SK-N-SH (cell line): ENCODE results near the gene PDCD2. TPM values are rescaled to one million over a fixed set of nuclear protein-coding genes. Genes with fewer than 3 reads are reported as not detected.

Experiments
- CTCF ChIA-PET: fragments of 300-600, 350-600 bp; formaldehyde crosslinking; extraction: SDS; loops from one replicate; lab custom pipeline; 2021; lab: Yijun Ruan, JAX
- POLR2A ChIA-PET: fragments of 350-600 bp; sonication (Branson Sonifier 250); formaldehyde crosslinking; extraction: SDS; loops from one replicate; lab custom pipeline; 2020; ENCODE audit warnings: antibody characterized with exemption, inconsistent platforms; lab: Yijun Ruan, JAX
- DNase-seq: peaks from one replicate; pipeline ENCODE4 v3.0.0; 2012
- H2AFZ ChIP-seq: fragments of 200-600 bp; sonication (generic); 2 replicates; pipeline ENCODE4 v1.8.1; 2016; ENCODE audit warnings: antibody characterized with exemption, mild to moderate bottlenecking, low read depth
- H3F3A ChIP-seq: fragments of 200-600 bp; sonication (generic); replicated peaks from 2 replicates; pipeline ENCODE3; 2016; ENCODE audit warnings: antibody characterized with exemption, mild to moderate bottlenecking; ENCODE audit not compliant: insufficient read depth
- H3K27ac ChIP-seq, 2 experiments: fragments of 200-500 bp in 1 of 2; fragments of 200-600 bp in 1 of 2; sonication (Bioruptor generic) in 1 of 2; sonication (generic), shearing (Covaris generic) in 1 of 2; 2 replicates each; pipeline versions ENCODE4 v1.5.1 to v1.6.1; 2014 to 2016; ENCODE audit warnings: low read depth in 2 of 2, inconsistent platforms in 1 of 2, low read length in 1 of 2, mild to moderate bottlenecking in 1 of 2, mixed read lengths in 1 of 2
- H3K27me3 ChIP-seq: fragments of 200-600 bp; sonication (generic), shearing (Covaris generic); 2 replicates; pipeline ENCODE4 v1.6.1; 2016; ENCODE audit warnings: mixed run types; ENCODE audit not compliant: insufficient read depth
- H3K36me3 ChIP-seq, 2 experiments: fragments of 200-500 bp in 1 of 2; fragments of 200-600 bp in 1 of 2; sonication (Bioruptor generic) in 1 of 2; sonication (generic) in 1 of 2; replicated peaks in 1 of 2; 2 replicates each; pipeline versions ENCODE3 to v1.5.1; 2014 to 2016; ENCODE audit warnings: low read length in 1 of 2, mild to moderate bottlenecking in 1 of 2; ENCODE audit not compliant: insufficient read depth in 2 of 2, control insufficient read depth in 1 of 2
- H3K4me1 ChIP-seq, 2 experiments: fragments of 200-500 bp in 1 of 2; fragments of 200-600 bp in 1 of 2; sonication (Bioruptor generic) in 1 of 2; sonication (generic), shearing (Covaris generic) in 1 of 2; 2 replicates each; pipeline versions ENCODE4 v1.5.1 to v1.6.1; 2014 to 2016; ENCODE audit warnings: low read depth in 1 of 2, low read length in 1 of 2, mixed run types in 1 of 2; ENCODE audit not compliant: insufficient read depth in 2 of 2, control insufficient read depth in 1 of 2
- H3K4me2 ChIP-seq: fragments of 200-600 bp; sonication (generic), shearing (Covaris generic); 2 replicates; pipeline ENCODE4 v1.6.1; 2017; ENCODE audit warnings: mixed run types
- H3K4me3 ChIP-seq, 2 experiments: fragments of 200-500 bp in 1 of 2; fragments of 200-600 bp in 1 of 2; sonication (Bioruptor generic) in 1 of 2; sonication (generic), shearing (Covaris generic) in 1 of 2; 2 replicates each; pipeline versions ENCODE4 v1.5.1 to v1.8.1; 2014 to 2016; ENCODE audit warnings: low read depth in 2 of 2, inconsistent platforms in 1 of 2, low read length in 1 of 2, mild to moderate bottlenecking in 1 of 2, mixed read lengths in 1 of 2, moderate library complexity in 1 of 2
- H3K79me2 ChIP-seq: fragments of 200-600 bp; sonication (generic); 2 replicates; pipeline ENCODE4 v1.8.1; 2017; ENCODE audit warnings: mild to moderate bottlenecking; ENCODE audit not compliant: insufficient read depth
- H3K9ac ChIP-seq: fragments of 200-600 bp; sonication (generic); 2 replicates; pipeline ENCODE4 v1.6.1; 2017; ENCODE audit warnings: mixed run types
- H3K9me2 ChIP-seq: fragments of 200-600 bp; sonication (generic); 2 replicates; pipeline ENCODE4 v1.6.1; 2017; ENCODE audit warnings: mixed run types
- H3K9me3 ChIP-seq: fragments of 200-600 bp; sonication (generic); 2 replicates; pipeline ENCODE4 v1.6.1; 2017; ENCODE audit warnings: mixed run types, mild to moderate bottlenecking, moderate library complexity
- H4K20me1 ChIP-seq: fragments of 200-600 bp; sonication (generic); 2 replicates; pipeline ENCODE4 v1.6.1; 2017; ENCODE audit warnings: mild to moderate bottlenecking, mixed run types; ENCODE audit not compliant: insufficient read depth
- CHD2 ChIP-seq: fragments of 150-350 bp; IDR thresholded peaks from 2 replicates; pipeline ENCODE4 v1.6.1; 2018; ENCODE audit warnings: low read length; ENCODE audit not compliant: partially characterized antibody
- ELF1 ChIP-seq: IDR thresholded peaks from 2 replicates; pipeline ENCODE4 v1.4.0; 2012
- EP300 ChIP-seq, 2 experiments: IDR thresholded peaks; 2 replicates each; pipeline versions ENCODE4 v1.4.0 to v1.6.1; 2012; ENCODE audit warnings: borderline replicate concordance in 1 of 2, low read depth in 1 of 2, low read length in 1 of 2
- EZH2phosphoT487 ChIP-seq: fragments of 200-600 bp; sonication (generic); IDR thresholded peaks from 2 replicates; pipeline ENCODE4 v1.6.1; 2017; ENCODE audit warnings: low read depth, mixed run types, mild to moderate bottlenecking, antibody characterized with exemption, moderate library complexity, borderline replicate concordance
- FOSL2 ChIP-seq: IDR thresholded peaks from 2 replicates; pipeline ENCODE4 v1.4.0; 2012; ENCODE audit warnings: low read depth, mild to moderate bottlenecking, moderate library complexity, borderline replicate concordance
- FOXJ3 ChIP-seq: sonication (generic); formaldehyde crosslinking; IDR thresholded peaks from 2 replicates; pipeline ENCODE4 v1.5.1; 2020; ENCODE audit warnings: mild to moderate bottlenecking, missing genetic modification reagents
- FOXM1 ChIP-seq: IDR thresholded peaks from 2 replicates; pipeline ENCODE4 v1.4.0; 2012; ENCODE audit warnings: low read depth, mild to moderate bottlenecking
- GATA2 ChIP-seq: sonication (generic); formaldehyde crosslinking; IDR thresholded peaks from 2 replicates; pipeline ENCODE4 v1.5.0; 2020; ENCODE audit warnings: mild to moderate bottlenecking, missing genetic modification reagents
- JUND ChIP-seq: IDR thresholded peaks from 2 replicates; pipeline ENCODE4 v1.4.0; 2012
- MEF2A ChIP-seq: IDR thresholded peaks from 2 replicates; pipeline ENCODE4 v1.4.0; 2012; ENCODE audit warnings: low read depth, borderline replicate concordance
- NFIC ChIP-seq: IDR thresholded peaks from 2 replicates; pipeline ENCODE4 v1.4.0; 2012; ENCODE audit warnings: borderline replicate concordance
- NRF1 ChIP-seq: IDR thresholded peaks from 2 replicates; pipeline ENCODE4 v1.6.1; 2012; ENCODE audit warnings: low read depth, mild to moderate bottlenecking, low read length
- POLR2AphosphoS5 ChIP-seq: IDR thresholded peaks from 2 replicates; pipeline ENCODE4 v1.6.1; 2012; ENCODE audit warnings: low read depth, low read length
- RCOR1 ChIP-seq: fragments of 150-350 bp; IDR thresholded peaks from 2 replicates; pipeline ENCODE4 v1.6.1; 2017; ENCODE audit warnings: antibody characterized with exemption, low read length
- RXRA ChIP-seq: IDR thresholded peaks from 2 replicates; pipeline ENCODE4 v1.4.0; 2012; ENCODE audit warnings: low read depth, mild to moderate bottlenecking, borderline replicate concordance
- SMC3 ChIP-seq: IDR thresholded peaks from 2 replicates; pipeline ENCODE4 v1.6.1; 2012; ENCODE audit warnings: low read depth, low read length, improper control_type of control experiment
- TAF1 ChIP-seq: IDR thresholded peaks from 2 replicates; pipeline ENCODE4 v1.6.1; 2012; ENCODE audit warnings: low read depth, mild to moderate bottlenecking, low read length, moderate library complexity, borderline replicate concordance
- TCF12 ChIP-seq: IDR thresholded peaks from 2 replicates; pipeline ENCODE4 v1.4.0; 2012
- TEAD4 ChIP-seq: IDR thresholded peaks from 2 replicates; pipeline ENCODE4 v1.4.0; 2012; ENCODE audit warnings: mild to moderate bottlenecking, borderline replicate concordance; ENCODE audit not compliant: insufficient read depth
- YY1 ChIP-seq: IDR thresholded peaks from 2 replicates; pipeline ENCODE4 v1.4.0; 2012; ENCODE audit warnings: low read depth, mild to moderate bottlenecking
- WGBS: methylation state at CpG from one replicate; pipeline ENCODE4 v1.1.6; 2017; ENCODE audit warnings: low lambda C conversion rate; 5-methylcytosine and 5-hydroxymethylcytosine counted together
- polyA plus RNA-seq, 3 experiments: library from polyadenylated mRNA; depleted of rRNA; stranded (reverse); fragments of >200 nt; gene quantifications; 2 replicates each; pipeline ENCODE4 v1.2.3, GENCODE V29; 2012
- TF ChIP-seq, protein P1 (sequence below): fragments of 150-350 bp; IDR thresholded peaks from 2 replicates; pipeline ENCODE4 v1.6.1; 2017; ENCODE audit warnings: antibody characterized with exemption, low read length, low read depth, borderline replicate concordance
- TF ChIP-seq, protein P2 (sequence below): fragments of 150-350 bp; IDR thresholded peaks from 2 replicates; pipeline ENCODE4 v1.6.1; 2016; ENCODE audit warnings: mild to moderate bottlenecking, low read depth, low read length

Gene PDCD2
- polyA plus RNA-seq, 1 of the 3 experiments (the other 2 are of a cell fraction) = 82.1 TPM

DNA sequence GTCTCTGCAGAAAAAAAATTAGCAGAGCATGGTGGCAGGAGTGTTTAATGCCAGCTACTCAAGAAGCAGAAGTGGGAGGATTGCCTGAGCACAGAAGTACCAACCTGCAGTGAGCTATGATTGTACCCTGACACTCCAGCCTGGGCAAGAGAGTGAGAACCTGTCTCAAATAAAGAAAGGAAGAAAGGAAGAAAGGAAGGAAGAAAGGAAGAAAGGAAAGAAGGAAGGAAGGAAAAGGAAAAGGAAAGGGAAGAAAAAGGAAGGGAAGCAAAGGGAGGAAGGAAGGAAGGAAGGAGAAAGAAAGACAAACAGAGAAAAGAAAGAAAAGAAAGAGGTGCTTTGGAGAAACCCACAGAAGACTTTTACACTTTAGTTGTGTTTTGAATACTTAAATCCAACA, 12.8 kb upstream of the PDCD2 start (continued):
- TF ChIP-seq TAF1 (no peak), SMC3 (no peak)

DNA sequence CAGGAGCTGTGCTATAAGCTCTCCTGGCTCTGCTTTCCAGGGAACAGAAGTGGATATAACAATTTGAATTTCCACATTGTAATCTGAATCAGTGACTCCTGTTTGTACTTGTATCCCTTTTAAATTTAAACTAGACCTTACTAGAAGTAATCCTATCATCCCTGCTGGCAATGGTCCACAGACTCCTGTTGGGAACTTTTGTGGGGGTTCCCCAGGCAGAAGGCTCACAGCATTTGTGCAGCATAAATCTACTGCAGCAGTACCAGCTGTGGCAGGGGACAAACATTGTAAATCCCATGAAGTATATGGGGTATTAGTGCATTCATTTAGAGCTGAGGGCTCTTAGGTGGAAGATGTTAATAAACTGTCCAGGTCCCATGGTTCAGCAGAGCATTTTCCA, 12.0 kb upstream of the PDCD2 start:
- Histone ChIP-seq H3K9me3 (peaks cover 6% of the 10 kb centered on the region; the same call in 1 of the 2 replicates), H3K9me2 (no peaks in the 10 kb centered on the region), H3K27ac (no peak overlapping the region), H3K4me1 (no peaks in the 10 kb centered on the region), H3K36me3 (no peaks in the 10 kb centered on the region), H3F3A (no peaks in the 10 kb centered on the region), H3K4me2 (no peak overlapping the region), H3K9ac (no peak overlapping the region), H4K20me1 (no peaks in the 10 kb centered on the region), H3K4me3 (no peak overlapping the region), H2AFZ (no peak overlapping the region), H3K79me2 (no peaks in the 10 kb centered on the region), H3K27me3 (peaks cover 11% of the 10 kb centered on the region; the same call in 1 of the 2 replicates)
- POLR2A ChIA-PET = no interaction called here
- no peak for TF ChIP-seq FOXJ3 (CRISPR knock-in tag)
- TF ChIP-seq NRF1 = no peak
- TF ChIP-seq EP300 (IDR thresholded peaks at IDR 0.05; ENCODE audit: borderline replicate concordance in 1 of 2, low read depth in 1 of 2, low read length in 1 of 2) = no peak
- TF ChIP-seq YY1 = no peak
- TF ChIP-seq TAF1 = no peak
- TF ChIP-seq CHD2 = no peak
- TF ChIP-seq MEF2A = no peak
- TF ChIP-seq FOXM1 = no peak
- TF ChIP-seq GATA2 (CRISPR knock-in tag) = no peak
- TF ChIP-seq RCOR1 = no peak
- no peak for TF ChIP-seq POLR2AphosphoS5
- TF ChIP-seq RXRA = no peak
- no peak for TF ChIP-seq EZH2phosphoT487
- no peak for TF ChIP-seq FOSL2
- TF ChIP-seq ELF1 = no peak
- TF ChIP-seq, protein P1, sequence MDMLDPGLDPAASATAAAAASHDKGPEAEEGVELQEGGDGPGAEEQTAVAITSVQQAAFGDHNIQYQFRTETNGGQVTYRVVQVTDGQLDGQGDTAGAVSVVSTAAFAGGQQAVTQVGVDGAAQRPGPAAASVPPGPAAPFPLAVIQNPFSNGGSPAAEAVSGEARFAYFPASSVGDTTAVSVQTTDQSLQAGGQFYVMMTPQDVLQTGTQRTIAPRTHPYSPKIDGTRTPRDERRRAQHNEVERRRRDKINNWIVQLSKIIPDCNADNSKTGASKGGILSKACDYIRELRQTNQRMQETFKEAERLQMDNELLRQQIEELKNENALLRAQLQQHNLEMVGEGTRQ = no peak
- DNase-seq = no peak
- CTCF ChIA-PET = no interaction called here

DNA sequence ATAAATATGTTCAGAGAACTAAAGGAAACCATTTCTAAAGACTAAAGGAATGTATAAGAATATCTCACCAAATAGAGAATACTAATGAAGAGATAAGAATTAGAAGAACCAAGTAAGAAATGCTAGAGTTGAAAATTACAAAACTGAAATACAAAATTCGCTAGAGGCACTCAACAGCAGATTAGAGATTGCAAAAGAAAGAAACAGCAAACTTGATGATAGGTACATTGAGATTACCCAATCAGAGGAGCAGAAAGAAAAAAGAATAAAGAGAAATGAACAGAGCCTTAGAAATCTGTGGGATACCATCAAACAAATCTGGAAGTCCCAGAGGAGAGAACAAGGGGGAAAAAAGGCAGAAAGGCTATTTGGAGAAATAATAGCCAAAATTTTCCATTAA, 6.3 kb upstream of the PDCD2 start:
- Histone ChIP-seq H2AFZ (no peak overlapping the region), H3K36me3 (no peaks in the 10 kb centered on the region), H4K20me1 (no peaks in the 10 kb centered on the region), H3K4me3 (no peak overlapping the region), H3K9me3 (peaks cover 7% of the 10 kb centered on the region; the same call in 1 of the 2 replicates), H3K27ac (no peak overlapping the region), H3K9ac (no peak overlapping the region), H3K4me2 (no peak overlapping the region), H3K9me2 (no peaks in the 10 kb centered on the region), H3K4me1 (no peaks in the 10 kb centered on the region), H3F3A (no peaks in the 10 kb centered on the region), H3K79me2 (no peaks in the 10 kb centered on the region), H3K27me3 (no peaks in the 10 kb centered on the region)
- ChIA-PET CTCF (no interaction called here), POLR2A (no interaction called here)
- 15% methylated on average over 1 of the region's 1 CpG for WGBS
- DNase-seq = no peak
- TF ChIP-seq TCF12 = no peak
- TF ChIP-seq, protein P2, sequence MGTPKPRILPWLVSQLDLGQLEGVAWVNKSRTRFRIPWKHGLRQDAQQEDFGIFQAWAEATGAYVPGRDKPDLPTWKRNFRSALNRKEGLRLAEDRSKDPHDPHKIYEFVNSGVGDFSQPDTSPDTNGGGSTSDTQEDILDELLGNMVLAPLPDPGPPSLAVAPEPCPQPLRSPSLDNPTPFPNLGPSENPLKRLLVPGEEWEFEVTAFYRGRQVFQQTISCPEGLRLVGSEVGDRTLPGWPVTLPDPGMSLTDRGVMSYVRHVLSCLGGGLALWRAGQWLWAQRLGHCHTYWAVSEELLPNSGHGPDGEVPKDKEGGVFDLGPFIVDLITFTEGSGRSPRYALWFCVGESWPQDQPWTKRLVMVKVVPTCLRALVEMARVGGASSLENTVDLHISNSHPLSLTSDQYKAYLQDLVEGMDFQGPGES = no peak
- TF ChIP-seq CHD2 = no peak
- no peak for TF ChIP-seq NFIC
- no peak for TF ChIP-seq JUND
- TF ChIP-seq EP300 (IDR thresholded peaks at IDR 0.05; ENCODE audit: borderline replicate concordance in 1 of 2, low read depth in 1 of 2, low read length in 1 of 2) = no peak
- no peak for TF ChIP-seq TEAD4
- no peak for TF ChIP-seq ELF1
